GM23248 (cell line): ENCODE measurements around the gene LRMDA.

Experiments used
- EZH2 ChIP-seq: fragments of 200-600 bp; sonication (generic); IDR thresholded peaks from 2 replicates; pipeline ENCODE4 v1.6.1; 2018; ENCODE audit warnings: antibody characterized with exemption, mild to moderate bottlenecking; ENCODE audit not compliant: insufficient read depth, poor library complexity, severe bottlenecking
- EZH2phosphoT487 ChIP-seq: fragments of 200-600 bp; sonication (generic); IDR thresholded peaks from 2 replicates; pipeline ENCODE4 v1.6.1; 2018; ENCODE audit warnings: antibody characterized with exemption, moderate library complexity, mild to moderate bottlenecking, low read depth; ENCODE audit not compliant: insufficient read depth

DNA sequence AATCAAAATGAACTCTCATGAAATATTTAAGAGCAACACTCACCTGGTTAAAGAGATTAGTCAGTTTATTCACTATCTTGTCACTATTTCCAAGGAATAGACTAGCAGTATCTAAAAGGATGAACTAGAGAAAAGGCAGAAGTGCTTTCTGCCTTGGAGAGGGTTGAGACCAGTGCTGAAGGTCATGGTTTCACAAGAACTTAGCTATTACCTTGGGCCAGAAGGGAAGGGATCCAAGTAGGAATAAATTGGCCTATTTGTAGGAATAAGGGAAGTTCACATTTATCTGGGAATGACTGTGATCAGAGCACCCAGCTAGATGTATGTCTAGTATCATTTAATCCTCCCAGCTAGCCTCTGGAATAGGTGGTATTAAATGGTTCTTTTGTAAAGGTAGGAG is 347.2 kb downstream of the LRMDA start:
- TF ChIP-seq EZH2 = no peak
- TF ChIP-seq EZH2phosphoT487 = no peak
